CD4-positive, alpha-beta T cell treated with Interleukin-12 subunit alpha and Interleukin-12 subunit beta, for 1 hour (primary cell): ENCODE data around the gene TGFBR2.

Experiments used
- DNase-seq: peaks from one replicate; pipeline ENCODE4 v3.0.0-alpha.2; 2020

TGFBR2 gene

DNA sequence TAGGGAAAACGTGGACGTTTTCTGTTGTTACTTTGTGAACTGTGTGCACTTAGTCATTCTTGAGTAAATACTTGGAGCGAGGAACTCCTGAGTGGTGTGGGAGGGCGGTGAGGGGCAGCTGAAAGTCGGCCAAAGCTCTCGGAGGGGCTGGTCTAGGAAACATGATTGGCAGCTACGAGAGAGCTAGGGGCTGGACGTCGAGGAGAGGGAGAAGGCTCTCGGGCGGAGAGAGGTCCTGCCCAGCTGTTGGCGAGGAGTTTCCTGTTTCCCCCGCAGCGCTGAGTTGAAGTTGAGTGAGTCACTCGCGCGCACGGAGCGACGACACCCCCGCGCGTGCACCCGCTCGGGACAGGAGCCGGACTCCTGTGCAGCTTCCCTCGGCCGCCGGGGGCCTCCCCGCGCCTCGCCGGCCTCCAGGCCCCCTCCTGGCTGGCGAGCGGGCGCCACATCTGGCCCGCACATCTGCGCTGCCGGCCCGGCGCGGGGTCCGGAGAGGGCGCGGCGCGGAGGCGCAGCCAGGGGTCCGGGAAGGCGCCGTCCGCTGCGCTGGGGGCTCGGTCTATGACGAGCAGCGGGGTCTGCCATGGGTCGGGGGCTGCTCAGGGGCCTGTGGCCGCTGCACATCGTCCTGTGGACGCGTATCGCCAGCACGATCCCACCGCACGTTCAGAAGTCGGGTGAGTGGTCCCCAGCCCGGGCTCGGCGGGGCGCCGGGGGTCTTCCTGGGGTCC, at the start of gene TGFBR2:
TGFBR2 (plus strand) TSS at position 301 of the 731 bp plus-strand sequence; CDS start at position 584, 283 bp downstream.
- DNase-seq = peak; percentile 85

DNA sequence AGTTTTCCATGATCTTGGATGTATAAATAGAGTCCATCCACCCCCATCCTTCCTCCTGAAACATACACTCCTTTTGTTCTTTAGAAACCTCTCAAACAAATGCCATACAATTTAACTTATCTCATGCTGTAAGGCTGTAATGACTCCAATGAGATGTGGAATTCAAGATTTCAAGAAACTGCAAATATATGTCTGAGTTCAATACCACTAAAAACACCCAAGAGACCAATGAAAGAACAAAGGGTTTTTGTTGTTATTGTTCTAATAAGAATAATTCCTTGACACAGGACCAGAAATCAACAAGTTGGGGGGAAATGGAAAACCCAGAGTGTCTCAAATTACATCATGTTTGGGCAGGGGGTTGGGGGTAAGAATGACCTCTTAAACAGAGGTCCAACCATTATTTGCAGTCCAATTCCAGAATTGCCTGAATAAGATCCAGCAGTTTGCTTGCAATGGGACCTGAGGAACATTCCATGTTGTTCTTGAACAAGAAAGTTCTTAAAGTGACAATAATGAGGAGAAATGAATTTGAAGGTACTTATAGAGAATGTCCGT, 48.6 kb upstream of the TGFBR2 start:
- no peak for DNase-seq

DNA sequence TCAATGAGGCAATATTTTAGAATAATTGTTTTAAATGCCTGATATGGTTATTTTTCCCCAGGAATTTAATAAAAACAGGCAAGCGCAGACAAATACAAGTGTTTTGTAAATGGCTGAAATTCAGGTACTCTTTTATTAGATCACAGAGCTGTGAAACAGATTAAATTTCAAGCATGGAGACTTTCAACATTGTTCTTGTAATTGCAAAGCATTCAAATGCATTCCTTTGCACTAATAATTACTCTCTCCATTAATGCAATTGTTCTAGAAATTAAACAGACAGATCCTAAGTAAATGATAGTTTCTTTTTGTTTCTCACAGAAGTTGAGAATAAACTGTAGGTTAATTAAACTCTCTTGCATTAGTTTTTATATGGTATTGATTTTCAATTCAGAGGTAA, 42.4 kb upstream of the TGFBR2 start:
- no peak for DNase-seq

DNA sequence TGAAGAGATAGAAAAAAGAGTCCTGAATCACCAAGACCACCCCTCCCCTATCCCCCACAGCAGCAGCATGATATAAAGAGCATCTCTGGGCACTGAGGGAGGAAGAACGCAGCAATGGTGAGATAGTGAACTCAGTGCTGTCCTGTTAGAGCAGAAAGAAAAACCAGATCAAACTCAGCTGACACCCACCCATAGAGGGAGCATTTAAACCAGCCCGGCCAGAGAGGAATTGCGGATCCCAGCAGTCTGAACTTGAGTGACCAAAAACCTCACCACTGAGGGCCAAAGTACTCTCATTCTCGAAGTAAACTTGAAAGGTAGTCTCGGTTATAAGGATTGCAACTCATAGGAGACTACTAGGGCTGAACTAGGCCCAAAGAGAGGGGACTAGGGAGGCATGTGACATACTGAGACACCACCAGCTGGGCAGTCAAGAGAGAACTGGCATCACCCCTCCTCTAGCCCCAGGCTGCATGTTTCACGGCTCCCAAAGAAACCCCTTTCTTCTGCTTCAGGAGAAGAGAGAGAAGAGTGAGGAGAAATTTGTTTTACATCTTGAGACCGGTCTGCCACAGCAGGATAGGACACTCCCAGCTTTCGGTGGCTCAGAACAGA, 39.2 kb upstream of the TGFBR2 start:
- no peak for DNase-seq

DNA sequence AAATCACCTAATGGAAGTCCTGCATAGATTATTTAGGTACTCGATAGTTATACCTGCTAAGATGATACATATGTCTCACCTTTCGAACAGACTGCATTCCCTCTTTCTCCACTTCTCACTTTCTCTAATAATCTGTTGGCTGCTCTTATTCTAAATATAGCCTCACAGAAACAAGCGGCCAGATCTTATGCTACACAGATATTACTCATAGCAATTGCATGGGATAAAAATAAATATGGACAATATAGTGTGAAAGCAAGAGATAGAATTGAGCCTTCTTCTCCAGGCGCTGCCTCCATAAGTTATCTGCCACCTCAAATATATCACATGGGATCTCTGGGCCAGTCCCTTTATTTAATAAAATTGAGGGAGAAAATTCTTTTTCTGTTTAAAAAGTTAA, 29.5 kb upstream of the TGFBR2 start:
- DNase-seq = no peak

DNA sequence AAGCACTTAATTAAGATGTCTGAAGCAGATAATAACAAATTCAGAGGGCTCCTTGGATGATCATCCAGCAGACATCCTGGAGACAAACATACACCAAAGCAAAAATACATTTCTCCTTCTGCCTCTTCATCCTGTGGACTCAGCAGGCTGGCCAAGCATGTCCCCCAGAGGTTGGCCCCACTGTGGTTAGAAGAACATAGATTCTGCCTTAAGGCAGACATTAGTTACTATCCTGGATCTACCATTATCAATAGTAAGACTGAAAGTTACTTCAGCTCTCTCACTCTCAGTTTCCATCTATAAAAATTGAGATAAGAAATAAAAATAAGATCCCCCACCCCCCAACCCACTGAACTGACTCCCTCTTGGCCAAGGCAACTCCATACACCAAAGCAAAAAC, 28.6 kb upstream of the TGFBR2 start:
- no peak for DNase-seq

DNA sequence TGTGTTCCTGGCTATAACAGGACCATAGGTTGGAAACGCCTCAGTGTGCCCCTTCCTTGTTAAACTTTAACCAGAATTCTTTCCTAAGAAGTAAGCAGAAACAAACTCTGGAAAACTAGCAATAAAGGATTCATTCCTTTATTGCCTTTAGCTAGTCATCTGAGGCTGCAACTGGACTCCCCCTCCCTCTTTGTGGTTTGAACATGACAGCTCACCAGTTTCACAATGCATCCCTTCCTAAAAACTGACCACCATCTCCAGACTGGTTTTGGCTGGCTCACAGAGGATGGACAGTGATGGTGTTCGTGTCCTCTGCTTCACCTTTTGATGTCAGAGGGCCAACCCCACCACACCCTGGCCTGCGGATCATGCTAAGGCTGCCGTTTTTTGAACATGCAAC, 27.9 kb upstream of the TGFBR2 start:
- DNase-seq = no peak

DNA sequence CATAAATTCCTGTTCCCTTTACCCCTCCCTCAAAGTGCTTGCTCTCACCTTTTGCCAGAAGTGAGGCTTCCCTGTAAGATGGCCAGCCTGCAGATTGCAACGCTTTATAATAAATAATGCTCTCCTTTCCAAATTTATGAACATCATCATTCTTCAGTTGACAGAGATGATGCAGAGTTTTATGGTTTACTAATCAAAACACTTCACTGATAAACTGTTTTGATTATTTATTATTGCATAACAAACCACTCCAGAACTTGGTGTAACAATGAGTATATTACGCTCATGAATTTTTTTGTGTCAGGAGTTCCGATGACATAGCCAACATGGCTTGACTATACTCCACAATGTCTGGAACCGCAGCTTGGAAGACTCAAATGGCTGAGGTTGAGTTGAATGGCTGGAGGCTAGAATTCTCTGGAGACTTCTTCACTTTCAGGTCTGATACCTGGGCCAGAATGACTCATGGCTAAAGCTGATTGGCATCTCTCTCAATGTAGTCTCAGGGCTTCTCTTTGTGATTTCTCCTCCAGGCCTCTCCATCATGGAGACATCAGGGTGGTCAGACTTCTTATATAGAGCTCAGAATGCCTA, 27.3 kb upstream of the TGFBR2 start:
- no peak for DNase-seq

DNA sequence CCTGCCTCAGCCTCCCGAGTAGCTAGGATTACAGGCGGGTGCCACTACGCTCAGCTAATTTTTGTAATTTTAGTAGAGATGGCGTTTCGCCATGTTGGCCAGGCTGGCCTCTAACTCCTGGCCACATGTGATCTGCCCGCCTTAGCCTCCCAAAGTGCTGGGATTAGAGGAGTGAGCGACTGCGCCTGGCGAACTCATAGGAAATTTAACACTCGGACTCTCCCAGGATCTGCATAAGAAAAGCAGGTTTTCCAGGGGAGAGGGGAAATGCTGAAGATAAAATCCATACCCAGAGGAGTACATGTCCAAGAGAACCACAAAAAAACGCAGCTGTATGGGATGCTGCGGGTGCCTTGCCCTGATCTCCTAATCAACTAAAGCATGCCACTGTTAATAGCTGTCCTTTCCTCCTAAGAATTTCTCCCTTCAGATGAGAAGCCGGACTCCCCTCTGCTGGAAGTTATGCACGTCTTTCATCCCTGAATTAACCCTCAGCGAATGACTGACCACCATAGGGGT, 25.3 kb upstream of the TGFBR2 start:
- no peak for DNase-seq

DNA sequence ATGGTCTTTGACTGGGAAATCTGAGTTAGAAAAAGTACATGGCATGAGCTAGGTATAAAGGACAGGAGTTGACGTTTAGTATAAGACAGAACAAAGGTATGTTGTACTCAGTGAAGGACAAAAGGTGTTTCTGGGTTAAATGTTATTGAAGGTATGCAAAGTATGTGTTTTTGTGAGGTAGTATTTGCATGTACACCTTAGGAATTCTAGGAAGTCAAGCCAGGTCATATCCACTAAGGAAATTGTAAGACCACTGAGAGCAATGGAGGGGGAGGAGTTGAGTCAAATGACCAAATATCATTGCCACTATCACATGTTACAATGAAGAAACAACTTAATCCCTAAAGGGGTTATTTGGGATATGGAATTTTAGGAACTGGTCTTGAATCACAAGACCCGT, 24.4 kb upstream of the TGFBR2 start:
- DNase-seq = no peak

DNA sequence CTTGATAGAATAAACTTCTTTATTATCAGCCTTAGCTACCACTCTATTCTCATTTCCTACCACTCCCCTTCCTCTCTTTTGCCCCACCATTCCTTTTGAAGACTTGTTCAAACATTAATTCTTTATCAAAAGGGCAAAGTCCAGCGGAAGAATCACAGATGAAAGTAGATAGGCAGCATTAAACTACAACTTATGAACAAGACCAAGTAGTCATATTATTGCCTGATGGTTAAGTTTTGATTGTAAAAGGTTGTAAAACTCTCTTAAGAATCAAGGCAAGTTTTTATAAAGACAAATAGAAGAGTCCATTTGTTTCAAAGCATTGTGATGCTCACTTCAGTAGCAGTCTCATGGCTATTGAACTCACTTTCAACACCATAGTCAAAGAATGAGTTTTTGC, 22.4 kb upstream of the TGFBR2 start:
- no peak for DNase-seq

DNA sequence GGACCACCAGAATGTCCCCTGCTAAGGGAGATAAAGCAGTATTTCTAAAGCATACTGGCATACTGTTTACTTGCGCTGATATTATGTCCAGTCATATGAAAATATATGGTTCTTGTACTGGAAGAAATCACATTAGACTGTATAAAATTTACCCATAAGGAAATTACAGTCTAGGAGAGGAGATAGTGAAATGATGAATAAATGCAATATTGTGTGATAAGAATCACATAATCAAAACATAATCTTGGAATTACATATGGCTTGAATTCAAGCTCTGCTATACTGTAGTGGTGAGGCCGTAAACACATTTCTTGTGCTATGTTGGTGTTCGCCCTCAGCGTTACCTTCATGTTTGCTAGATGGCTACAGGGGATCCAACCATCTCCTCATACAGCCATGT, 20.7 kb upstream of the TGFBR2 start:
- DNase-seq = no peak

DNA sequence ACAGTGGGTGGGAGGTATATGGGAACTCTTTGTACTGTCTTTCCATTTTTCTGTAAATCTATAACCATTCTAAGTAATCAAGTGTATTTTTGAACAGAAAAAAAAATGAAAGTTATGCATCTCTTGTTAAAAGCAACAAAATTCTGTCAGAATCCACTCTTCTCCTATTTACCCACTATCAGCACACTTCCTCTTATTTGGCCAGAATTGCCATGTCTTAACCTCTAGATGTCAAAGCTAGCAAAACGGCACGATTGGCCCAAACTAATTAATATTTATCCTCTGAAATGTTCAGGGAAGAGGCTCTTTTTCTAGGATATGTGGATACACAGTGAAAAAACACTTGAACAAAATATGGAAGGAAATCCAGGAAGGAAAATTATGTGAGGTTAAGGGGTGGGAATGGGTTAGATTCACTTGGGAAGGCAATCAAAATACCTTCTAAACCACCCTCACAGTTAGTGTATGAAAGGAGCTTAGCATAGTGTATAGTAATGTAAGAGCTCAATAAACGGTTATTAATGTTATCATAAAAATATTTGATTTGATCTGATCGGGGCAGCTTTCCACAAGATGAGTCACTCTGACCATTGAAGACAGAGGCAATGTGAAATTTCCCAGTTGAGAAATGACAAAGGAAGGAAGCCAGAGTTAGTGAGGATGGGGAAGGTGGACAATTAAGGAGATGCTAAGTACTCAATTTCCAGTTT, 20.1 kb upstream of the TGFBR2 start:
- no peak for DNase-seq

DNA sequence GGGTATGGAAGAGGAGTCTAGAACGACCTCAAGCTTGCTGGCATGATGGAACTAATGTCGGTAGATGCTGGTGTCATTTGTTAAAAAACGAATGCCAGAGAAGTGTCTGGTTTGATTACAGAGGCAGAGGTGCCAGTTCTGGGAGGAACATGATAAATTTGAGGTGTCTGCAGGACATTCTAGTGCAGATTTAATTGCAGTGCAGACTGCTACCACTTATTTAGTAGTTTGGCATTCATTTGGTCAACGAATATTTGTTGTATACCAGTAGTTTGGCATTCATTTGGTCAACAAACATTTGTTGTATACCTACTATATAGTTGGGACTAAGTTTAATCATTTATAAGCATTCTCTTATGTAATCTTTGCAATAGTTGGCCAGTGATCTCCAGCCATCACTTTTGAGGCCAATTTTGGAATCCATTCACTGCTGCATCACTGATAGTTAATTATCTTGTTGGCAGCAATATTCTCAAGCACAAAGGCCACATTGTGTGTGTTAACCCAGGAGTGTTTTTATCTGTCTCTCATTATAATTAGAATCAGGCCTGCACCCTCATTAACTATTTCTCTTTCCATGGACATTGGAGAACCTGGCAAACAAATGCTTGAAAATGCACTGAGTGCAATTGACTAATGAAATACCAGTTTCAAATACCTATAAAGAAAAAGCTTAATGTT, 19.5 kb upstream of the TGFBR2 start:
- DNase-seq = no peak

DNA sequence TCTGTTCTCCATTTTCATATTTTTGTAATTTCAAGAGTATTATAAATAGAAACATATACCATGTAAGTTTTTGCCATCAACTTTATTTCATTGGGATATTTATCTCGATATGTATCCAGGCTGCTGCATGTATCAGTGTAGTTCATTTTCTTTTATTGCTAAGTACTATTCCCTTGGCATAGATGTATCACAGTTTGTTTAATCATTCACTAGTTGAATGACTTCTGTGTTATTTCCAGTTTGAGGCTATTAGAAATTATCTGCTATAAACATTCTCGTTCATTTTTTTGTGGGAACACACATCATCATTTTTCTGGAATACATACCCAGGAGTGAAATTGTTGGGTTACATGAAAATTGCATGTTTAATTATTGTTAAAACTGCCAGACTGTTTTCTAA, 18.5 kb upstream of the TGFBR2 start:
- DNase-seq = no peak

DNA sequence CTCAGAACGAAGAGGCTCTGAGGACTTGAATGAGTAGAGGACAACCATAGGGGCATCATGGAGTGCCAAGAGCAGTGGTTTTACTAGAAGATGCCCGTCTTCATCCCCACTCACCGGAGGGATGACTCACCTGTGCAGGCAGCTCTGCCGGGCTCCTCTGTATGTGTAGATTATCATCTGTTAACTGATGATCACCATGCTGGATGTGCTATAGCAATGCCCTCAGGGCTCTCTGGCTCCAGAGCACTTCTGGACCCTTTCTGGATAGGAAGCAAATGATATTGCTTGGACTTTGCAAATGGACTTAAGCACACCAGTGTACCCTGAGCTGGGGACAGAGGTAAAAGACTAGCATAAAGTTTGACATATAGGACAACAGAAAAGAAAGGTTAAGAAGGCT, 10.2 kb upstream of the TGFBR2 start:
- DNase-seq = no peak

DNA sequence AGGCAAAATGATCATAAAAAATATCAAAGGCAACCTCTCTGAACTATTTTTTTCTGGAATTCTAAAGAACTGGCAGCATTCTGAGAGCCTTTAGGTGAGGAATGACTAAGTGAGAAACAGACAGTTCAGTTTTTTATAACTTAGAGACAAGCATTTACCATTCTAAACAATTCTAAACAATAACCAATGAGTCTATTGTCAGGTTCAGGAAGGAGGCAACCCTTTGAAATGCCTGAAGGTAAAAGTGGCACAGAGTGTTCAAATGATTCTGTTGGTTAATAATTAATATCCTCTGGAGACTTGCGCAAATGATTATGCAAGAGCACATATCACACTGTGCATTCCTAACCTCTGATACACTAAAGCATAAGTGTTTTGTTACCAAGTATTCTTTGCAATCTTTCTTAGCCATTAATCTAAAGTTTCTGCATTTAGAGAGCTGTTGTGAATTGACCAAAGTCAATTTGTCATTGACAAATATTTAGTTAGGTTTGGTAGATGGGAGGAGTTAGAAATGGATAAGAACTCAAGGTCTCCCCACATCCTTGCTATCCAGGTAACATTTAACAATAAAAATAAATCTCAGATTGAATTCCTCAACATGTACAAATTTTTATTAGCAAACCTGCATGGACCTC, 9.2 kb upstream of the TGFBR2 start:
- no peak for DNase-seq

DNA sequence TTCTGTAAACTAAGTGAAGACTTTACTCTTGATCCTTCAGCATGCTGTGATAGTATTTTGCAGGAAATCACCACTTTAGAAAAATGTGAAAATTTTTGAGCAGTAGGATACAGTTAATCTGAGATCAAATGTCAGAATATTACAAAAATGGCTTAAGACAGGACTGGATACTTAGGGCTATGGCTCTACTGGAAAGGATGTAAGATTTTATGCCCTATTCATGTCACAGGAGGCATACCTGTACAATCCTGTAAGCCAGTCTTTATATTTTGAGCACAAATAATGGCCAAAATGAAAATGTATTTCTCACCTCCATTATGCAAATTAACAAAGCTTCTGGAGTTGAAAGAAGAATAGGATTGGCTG, 8.6 kb upstream of the TGFBR2 start:
- no peak for DNase-seq

DNA sequence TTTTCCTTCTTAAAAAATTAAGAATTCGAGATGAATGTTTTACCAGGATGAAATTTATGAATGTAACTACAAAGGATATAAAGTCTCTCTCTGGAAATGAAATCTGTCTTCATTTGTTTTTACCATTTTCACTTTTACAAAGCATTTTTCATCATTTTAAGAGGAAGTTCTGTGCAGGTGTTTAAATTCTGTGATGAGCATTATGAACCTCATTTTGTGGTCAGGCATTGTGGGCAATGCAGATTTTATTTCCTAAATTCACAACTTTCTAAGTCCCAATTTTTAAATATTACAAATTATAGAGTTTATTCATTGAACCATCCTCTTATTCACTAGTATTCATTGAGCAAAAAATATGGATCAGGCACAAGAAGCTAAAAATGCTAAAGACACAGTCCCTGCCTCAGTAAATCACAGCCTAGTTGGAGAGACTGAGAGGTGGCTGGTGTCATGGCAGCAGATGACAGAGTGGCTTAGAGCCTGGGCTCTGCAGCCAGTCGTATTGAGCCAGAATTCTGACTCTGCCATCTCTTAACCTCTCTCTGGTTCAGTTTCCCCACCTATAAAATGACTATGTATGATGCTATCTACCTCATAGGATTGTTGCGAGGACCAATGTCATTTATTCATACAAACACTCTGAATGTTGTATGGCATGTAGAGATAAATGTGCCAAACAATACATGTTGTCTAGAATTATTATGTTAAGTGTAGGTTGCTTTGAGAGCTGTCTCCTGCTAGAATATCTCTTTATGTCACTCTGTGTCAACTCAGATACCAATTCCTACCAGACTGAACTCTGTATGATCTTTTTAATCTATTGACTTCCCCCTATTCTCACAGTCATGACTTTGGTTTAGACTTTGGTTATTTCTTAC, 7.5 kb upstream of the TGFBR2 start:
- no peak for DNase-seq

DNA sequence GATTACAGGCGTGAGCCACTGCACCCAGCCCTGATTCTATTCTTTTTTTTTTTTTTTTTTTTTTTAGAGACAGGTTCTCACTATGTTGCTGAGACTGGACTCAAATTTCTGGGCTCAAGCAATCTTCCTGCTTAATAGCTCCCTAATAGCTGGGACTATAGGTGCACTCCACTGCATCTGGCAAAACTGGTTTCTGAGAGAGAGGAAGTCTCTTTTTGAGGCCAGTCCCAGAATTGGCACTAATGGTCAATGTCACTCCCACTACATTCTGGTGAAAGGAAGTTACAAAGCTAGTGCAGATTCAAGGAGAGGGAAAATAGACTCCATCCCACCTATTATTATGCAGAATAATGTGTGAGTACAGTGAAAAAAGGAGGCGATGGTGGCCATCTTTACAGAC, 5.8 kb upstream of the TGFBR2 start:
- no peak for DNase-seq

DNA sequence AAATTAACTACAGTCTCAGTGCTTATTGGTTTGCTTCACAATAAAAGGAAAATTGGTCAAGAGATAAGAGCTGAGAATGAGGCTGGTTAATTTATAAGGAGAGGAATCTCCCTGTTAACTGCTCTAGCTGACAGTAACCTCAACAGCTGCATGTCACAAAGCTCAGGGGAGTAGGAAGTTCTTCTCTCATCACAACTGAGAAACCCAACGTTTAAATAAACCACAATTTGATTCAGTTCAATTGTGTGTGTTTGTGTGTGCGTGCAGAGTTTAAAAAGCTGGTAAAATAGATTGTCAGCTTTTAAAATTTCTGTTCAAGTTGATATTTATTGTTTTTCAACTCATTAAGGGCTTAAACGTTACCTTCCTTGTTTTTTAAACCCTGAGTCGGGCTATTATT, 3.5 kb upstream of the TGFBR2 start:
- no peak for DNase-seq
